Fibroblast of skin of right biceps (primary cell): Measurements from ENCODE around the gene INAFM2.

Source experiments
- DNase-seq: peaks from one replicate; pipeline ENCODE4 v3.0.0-alpha.2; 2013

Gene INAFM2

DNA sequence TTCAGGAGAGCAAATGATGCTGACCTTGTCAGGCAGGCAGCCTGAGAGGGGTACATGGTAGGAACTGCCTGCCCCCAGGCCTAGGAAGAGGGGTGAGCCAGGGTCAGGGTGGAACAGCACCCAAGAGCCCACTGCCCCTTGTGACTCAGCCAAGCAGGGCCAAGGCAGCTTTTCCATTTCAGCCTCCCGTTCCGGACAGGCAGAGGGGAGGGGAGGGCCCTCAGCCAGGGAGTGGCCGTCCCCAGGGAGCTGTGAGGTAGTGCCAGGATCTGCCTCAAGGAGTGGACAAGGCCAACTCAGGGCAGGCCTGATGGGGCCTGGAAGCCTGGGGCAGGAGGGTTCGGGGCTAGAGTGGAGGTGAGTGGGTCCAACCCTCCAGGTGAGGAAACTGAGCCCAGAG lies 35.5 kb upstream of the INAFM2 start:
- no peak for DNase-seq

DNA sequence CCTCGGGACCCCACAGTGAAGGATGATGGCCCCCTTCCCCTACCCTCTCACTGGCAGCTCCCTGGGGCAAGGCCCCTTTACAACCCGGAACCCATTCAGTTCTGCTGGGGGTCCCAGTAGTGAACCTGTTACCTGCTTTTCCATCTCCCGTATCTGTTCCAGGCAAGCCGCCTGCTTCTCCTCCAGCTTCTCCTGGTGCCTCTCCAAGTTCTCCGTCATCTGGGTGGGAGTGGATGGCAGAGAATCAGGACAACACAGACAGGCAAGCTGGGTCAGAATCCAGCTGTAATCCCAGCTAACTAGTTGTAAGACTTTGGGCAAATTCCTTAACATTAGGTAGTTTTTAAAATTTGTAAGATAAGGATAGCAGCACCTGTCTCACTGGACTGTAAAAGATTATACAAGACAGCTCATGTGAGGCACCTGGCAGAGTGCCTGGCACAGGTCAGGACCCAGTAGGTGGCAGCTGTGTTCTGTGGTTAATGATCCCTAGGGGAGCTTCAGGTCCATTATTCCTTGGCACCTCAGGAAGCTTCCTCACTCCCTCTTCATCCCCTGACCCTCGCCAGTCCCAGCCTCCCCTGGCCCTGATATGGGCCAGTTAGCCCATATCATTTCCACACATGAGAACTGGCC lies 34.2 kb upstream of the INAFM2 start:
- DNase-seq, result no peak

DNA sequence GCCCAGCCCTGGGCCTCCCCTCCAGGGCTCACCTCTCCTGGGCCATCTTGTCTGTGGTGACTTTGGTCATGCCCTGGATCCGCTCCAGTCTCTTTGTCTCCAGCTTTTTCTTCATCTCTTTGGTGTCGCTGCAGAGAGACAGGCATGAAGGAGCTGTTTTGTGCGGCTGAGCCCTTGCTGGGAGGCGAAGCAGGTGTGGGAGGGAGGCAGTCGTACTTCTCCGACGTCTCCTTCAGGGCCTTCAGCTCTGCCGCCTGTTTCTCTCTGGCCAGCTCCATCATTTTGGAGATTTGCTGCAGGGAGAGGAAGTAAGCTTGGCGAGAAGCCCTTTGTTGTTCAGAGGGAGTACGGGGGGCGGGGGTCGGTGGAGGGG lies 33.0 kb upstream of the INAFM2 start:
- DNase-seq, result no peak

DNA sequence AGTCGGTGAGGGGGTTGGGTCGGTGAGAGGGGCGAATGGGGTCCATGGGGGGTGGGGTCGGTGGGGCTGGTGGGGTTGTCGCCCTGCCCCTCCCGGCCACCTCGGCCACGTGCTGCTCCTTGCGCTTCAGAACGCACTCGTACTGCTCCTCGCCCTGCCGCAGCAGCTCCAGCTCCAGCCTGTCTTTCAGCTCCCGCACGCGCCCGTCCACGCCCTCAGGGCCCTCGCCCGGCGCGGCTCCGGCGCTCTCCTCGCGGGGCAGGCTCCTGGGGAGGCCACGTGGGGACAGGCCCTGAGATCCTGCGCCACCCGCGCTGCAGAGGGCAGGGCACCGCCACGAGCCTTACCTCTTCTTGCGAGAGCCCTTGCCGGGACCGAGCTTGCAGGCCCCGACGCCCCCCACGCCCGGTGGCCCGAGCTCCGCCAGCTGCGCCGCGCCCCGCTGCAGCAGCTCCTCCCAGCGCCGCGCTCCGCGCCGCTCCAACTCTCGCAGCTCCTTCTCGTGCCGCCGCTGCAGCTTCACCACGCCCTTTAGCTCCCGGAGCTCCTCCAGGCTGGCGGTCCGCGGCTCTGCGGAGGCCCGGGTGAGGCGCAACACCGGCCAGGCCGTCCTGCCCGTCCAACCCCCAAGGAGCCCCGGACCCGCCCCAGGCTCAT lies 32.4 kb upstream of the INAFM2 start:
- peak; percentile 56 for DNase-seq

DNA sequence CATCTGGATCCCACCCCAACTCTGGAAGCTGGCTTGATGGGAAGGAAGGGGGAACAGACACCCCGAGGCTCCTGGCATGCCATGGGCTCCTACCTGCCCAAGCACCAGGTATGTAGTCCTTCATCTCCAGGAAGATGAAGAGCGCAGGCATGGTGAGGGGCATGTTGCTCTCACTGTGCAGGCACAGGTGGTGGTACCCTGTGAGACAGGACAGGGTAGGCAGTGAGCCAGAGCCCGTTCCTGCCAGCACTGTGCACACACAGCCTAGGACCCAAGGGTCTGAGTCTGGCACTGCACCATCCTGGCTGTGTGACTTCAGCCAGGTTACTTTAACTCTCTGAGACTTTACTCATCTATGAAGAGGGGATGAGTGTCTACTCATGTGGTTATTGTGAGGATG lies 31.2 kb upstream of the INAFM2 start:
- no peak for DNase-seq

DNA sequence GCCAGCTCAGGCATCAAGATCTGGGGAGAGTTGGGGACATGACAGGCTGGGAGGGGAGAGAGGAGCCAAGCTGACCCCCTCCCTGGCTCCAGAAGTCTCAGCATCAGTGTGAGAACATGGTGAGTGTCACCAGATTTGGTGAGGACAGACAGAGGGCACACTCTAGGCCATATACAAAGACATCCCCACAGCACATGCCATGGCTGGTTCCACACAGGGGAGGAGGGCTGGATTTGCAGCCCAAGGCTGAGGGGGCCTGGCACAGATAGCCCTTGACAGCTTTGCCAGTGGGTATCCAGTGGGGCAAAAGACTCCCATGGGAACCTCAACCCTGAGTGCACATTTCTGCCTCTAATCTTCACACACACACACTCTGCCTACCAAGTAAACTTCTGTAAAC lies 30.5 kb upstream of the INAFM2 start:
- DNase-seq, result no peak

DNA sequence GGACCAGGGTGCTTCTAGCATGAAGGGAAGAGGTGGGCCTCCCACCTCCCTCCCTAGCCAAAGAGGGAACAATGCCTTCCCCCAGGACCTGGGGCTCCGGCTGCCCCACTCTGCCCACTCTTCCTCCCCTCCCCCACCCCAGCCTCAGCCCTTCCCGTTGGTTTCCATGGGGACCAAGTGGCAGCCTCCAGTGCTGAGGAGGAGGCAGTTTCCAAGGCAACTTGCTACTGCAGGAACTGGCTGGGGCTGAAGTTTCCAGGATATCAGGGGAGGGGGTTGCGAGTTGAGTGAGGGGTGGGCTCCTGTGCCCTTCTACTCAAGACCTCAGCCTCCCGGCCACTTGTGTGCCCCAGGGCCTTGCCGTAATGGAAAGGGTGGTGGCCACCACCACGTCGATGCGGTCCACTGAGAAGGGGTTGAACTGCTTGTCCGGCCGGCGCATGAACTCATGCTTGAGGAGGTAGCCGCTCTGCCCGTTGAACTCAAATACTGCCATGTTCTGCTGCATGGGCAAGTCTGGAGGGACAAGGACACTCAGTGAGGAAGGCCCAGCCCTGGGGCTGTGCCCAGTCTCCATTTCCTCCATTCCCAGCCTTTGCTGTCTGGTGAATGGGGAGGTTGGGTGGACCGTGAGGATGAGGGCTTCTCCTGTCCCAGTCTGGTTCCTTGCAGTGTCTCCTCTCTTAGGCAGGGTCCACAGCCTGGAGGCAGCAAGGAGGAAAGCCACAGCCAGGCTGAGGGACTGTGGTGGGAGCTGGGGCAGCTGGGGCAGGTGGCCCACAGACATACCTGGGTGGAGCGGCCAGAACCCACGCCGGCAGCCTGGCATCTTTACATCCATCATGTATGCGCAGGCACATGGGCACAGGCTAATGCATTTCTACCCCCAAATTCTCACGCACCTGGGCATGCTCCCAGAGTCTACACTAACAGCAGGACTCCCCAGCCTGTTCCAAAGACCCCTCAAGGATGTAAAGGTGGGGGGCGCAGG lies 29.3 kb upstream of the INAFM2 start:
- no peak for DNase-seq

DNA sequence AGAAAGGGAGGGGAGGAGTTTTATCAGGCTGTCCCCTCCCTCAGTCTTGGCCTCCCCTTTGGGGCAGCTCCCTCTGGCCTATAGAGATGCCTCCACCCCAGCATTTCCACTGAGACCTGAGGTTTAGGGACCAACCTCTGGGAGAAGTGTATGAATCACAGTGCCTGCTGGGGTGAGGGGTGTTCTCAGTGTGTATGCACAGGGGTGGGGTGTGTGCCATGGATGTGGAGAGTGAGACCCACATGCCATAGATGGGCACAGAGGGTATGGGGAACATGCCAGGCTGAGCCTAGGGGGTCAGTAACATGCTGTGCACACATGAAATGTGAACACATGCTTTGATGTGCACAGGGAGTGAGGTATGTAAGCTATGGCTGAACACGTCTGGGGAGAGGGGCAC lies 28.2 kb upstream of the INAFM2 start:
- no peak for DNase-seq

DNA sequence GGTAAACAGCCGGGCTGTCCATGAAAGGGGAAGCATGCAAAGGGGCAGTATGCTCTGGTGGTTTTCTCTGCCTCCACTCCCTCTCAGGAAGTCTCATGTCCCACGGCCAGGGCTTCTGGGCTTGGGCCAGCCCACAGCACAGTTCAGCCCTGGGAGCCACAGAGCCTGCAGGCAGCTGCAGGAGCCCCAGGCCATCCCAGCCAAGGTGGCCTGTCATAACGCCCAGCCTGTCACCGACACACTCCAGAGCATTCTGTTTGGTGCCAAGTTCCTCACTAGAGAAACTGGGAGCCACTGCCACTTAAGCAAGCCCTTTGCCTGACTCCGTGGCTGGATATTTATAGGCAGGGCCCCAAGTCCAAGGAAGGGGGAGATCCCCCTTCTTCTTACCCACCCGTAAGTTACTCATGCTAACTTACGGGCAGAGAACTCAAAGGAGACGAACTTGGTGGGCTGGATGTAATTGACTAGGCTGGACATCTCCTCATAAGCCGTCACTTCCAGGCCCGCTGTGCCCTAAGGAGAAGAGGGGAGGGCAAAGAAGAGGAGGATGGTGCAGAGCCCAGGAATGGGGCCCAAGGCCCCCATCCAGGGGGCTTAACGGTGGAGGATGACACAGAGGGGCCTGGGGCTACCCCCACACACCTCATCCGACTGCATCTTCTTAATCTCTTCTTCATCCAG lies 27.5 kb upstream of the INAFM2 start:
- DNase-seq, result no peak

DNA sequence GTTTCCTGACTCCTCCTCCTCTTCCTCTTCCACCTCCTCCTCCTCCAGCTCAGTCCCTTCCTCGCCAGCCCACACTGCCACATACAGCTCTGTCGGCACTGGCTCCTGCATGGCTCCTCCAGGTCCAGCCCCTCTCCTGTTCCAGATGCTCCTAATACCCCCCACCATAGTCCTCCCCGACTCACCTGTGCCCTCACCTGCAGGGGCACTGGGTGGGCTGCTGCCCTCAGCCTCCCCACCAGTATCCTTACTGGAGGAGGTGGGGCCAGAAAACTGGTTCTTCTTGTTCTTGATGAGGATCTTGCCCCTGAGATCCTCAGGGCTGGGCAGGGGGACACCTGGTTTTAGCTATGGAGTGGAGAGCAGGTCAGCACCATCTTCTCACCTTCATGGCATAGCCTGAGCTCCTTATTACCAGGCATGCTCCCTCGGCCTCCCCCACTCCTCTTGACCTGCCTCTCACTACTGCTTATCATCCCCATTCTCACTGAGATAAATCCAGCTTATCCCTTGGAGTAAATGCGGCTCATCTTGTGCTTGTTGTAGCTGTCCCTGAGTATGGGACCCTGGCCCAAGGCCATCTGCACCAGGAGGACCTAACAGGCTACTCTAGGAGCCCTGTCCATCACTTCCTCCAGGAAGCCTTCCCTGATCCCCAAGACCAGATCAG lies 26.8 kb upstream of the INAFM2 start:
- DNase-seq, result no peak

DNA sequence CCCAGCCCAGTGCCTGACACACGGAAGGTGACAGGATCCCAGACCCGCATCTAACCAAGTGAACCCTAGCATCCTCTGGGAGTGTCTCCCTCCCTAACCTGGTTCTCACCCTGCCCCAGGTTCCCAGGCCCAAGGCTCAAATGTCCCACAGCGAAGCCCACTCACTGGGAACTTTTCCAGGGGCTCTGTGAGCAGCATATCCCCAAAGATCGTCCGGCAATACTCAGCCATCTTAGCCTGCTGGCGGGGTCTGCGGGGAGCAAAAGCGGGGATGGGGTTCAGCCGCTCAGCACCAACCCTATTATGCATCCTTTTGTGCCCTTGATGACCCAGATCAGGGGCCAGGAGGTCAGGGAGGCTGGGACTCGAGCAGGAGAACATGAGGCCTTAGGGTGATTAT lies 26.1 kb upstream of the INAFM2 start:
- no peak for DNase-seq

DNA sequence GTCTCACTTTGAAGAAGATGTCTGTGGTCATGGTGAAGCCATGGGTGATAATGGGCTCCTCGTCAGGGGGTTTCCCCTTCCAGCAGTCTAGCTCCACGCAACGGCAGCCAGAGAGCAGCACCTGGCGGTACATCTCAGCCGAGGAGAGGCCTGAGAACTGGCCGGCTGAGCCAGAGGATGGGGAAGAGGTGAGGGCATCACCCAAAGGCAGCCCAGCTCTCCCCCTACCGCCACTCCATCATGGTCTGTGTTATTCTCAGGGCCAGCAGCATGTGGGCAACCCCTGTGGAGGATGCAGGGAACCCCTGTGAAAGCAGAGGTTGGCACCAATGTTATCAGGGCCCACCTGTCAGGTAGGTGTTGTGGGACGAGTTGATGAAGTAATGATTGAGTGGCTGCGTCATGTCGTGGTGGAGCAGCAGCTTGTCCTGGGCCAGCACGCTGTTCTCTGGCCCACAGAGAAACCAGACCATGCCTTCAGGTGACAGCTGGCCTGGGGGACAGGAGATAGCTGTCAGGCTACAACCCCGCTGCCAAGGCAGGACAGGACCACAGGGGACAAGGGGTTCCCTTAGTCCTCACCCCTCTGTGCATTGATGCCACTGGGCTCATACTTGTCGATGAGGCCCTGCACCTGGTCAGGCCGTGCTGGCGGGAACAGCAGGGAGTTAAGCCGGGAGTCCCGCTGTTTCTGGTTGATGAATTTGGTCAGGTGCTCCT lies 25.1 kb upstream of the INAFM2 start:
- DNase-seq, result no peak

DNA sequence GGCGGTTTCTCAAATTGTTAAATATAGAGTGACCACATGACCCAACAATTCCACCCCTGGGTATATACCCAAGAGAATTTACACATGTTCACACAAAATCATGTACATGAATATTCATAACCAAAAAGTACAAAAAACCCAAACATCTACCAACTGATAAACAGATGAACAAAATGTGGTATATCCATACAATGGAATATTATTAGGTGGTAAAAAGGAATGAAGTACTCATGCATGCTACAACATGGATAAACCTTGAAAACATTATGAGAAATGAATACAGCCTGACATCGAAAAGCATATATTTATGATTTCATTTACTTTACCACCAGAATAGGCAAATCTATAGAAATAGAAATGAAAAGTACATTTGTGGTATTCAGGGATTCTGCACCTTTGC lies 23.1 kb upstream of the INAFM2 start:
- no peak for DNase-seq

DNA sequence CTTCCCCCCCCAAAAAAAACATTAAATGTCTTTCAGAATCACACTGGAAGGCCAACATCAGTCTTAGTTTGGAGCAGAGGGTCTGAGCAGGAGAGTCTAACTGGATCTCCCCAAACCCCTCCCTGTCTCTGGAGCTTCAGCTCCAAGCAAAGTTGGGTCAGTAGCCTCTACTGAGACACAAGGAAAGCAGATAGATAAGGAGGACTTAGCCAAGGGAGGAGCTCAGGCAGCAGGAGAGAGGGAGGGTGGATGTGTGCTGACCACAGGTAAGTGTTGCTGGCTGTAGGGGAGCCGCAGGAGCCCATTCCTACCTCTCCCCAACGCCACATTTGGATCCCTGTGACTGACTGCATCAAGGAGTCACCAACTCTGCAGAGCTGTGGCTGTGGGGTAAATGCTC lies 22.7 kb upstream of the INAFM2 start:
- DNase-seq, result no peak

DNA sequence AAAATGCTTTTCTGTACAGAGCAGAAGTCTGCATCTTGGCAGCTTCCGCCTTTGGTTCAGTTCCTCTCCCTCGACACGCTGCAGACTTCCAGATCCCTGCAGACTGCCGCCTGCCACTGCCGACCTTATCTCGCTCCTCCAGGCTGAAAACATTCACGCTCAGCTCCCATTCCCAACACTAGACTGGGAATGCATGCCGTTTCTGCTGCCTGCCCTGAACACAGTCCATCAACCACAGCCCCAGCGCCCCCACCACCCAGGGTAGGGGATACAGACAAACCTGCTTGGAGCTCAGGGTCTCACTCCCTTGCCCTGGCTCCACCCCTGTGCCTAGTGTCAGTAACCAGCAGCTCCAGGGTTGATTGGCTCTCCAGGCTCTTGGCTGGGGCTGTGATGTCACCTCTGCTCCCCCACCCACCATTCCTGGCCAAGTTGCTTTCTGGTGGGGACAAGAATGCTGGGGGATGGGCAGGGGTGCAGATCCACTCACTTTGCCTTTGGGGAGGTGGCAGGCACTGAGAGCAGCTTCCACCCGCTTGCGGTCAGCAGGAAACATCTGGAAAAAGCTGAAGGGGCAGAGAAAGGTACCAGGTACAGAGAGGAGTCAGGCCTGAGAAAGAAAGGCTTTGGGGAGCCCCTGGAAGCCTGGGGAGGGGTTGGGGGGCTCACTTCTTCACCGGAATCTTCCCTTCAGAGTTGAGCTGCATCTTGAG lies 21.9 kb upstream of the INAFM2 start:
- DNase-seq, result no peak

DNA sequence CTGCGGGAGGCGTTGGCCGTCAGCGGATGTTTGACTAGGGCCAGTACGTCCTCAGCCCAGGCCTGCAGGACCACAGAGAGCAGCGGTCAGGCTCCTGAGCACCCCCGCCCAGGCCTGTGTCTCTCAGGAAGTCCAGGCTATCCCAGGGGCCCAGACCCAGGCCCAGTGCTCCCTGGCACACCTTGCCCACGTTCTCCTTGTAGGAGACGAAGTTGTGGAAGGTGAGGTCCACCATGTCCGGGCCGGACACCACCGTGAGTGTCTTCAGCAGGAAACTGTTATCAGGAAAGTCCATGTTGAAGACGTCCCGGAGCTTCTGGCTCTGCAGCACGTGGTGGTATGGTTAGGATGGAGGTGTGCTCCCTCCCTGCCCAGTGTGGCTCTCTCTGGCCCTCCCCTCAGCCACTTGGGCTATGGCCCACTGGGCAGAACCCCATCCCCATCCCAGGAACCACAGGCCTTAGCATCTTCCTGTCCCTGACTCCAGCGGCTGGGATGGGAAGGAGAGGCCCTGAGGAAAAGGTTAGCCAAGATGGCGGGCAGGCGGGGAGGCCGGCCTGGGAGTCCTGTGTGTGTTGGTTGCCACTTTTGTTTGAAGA lies 21.1 kb upstream of the INAFM2 start:
- no peak for DNase-seq

DNA sequence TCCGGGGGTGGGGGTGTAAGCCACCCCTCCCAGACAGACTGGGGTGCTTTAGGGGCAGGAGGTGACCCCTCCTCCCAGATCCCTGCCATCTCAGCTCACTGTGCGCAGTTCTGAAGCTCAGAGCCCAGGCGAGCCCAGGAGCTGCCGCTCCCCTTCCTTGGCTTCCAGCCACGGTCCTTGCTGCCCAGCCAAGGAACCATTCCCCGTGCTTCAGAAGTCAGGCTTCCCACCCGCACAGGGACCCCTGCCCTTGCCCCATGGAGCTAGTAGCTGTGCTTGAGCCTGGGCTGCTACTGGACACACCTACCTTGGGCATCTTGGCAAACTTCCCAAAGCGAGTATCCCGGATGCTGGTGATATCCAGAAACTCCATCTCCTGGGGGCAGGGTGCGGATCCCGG lies 20.5 kb upstream of the INAFM2 start:
- no peak for DNase-seq

DNA sequence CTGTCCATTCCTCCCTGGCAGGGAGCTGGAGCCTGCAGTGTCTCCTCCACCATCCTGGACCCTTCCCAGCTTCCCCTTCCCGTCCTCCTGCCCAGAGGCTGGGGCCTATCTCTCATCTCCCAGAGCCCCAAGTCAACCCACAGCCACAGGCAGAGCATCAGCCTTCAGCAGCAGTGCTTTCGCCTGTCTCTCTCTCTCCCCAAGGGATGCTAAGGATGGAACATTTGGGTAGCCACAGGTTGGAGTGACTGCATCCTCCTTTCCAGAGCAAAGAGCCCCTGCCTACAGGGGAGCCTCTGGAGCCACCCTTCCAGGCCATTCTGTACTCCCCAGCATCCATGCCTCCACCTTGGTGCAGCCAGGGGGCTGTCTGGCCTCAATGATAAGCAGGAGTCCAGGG lies 19.9 kb upstream of the INAFM2 start:
- DNase-seq, result no peak

DNA sequence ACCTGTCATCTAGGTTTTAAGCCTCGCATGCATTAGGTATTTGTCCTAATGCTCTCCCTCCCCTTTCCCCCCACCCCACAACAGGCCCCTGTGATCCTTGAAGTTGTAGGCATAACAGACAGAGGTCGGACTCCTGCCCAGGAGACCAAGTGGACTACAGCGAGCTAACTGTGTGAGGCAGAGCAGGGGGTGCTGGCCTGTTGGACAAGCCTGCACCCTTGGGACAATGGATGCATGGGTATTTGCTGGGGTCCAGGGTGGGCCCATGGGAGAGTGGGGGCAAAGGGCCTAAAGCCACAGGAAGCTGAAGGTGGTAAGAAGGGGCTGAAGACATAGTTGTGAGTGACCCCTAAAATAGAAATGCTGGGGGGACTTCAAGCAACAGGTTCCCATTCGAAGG lies 18.2 kb upstream of the INAFM2 start:
- DNase-seq, result no peak

DNA sequence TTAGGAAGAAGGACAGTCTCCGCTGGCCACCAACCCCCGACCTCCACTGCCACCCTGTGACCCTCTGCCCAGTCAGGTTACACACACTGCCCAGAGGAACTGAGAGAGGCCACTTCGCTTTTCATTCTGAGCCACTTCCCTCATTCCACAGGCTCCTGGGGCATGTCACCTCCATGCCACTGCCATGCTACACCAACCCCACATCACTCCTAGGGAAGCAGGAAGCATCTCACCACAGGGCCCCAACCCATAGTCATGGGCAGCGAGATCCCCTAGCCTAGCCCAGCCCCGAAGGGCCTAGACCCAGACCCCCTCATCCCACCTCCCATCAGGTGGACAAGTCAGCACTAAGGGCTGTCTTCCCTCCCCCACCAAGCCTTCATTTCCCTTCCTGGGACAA lies 17.1 kb upstream of the INAFM2 start:
- DNase-seq, result no peak

DNA sequence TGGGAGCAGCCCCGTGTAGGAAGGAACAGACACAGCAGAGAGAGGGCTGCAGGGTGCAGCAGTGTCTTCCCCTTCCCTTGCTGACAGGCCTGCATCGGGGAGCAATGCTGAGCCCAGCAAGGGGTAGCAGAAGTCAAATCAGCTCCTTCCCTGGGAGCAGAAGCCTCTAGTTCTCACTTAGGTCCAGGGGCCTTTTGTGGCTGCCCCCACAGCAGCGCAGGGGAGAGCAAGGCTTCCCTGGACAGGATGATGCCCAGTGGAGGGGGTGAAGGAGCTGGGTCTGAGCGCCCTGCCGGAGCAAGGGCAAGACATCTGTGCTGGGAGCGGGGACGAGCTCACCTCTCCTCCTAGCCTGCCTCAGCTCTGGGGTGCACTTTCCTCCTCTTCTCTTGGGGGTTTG lies 16.6 kb upstream of the INAFM2 start:
- no peak for DNase-seq
